B cell (primary cell): Measurements from ENCODE around the gene PLEKHA8. TPM values are rescaled to one million over a fixed set of nuclear protein-coding genes. Genes with fewer than 3 reads are reported as not detected.

Experiments used
- ATAC-seq: fragments of 200-7000 bp; cut with Tn5 transposase; one replicate; pipeline ENCODE4 v1.10.0; 2021; ENCODE audit warnings: low read depth, mild to moderate bottlenecking, moderate number of reproducible peaks, moderate library complexity
- CTCF ChIA-PET: fragments of 350-600 bp; sonication (Branson Sonifier 250); formaldehyde crosslinking; loops from one replicate; lab custom pipeline; 2021; ENCODE audit warnings: antibody characterized with exemption, inconsistent platforms; lab: Charles Lee
- POLR2A ChIA-PET: fragments of 350-600 bp; sonication (Branson Sonifier 250); formaldehyde crosslinking; loops from one replicate; lab custom pipeline; 2021; ENCODE audit warnings: antibody characterized with exemption; lab: Charles Lee
- DNase-seq: peaks from one replicate; pipeline ENCODE4 v3.0.0; 2013
- H2AFZ ChIP-seq: 2 replicates; pipeline ENCODE4 v1.6.1; 2012; ENCODE audit warnings: mild to moderate bottlenecking, low read depth, low read length; ENCODE audit not compliant: insufficient read depth, poor library complexity, severe bottlenecking
- H3K27ac ChIP-seq, 2 donors: 1 replicate in 1 of 2; 2 replicates in 1 of 2; pipeline ENCODE4 v1.5.1; 2012 to 2013; ENCODE audit warnings: low read length in 2 of 2, mild to moderate bottlenecking in 2 of 2, moderate library complexity in 1 of 2
- H3K27me3 ChIP-seq, 4 experiments: fragments of 200-600 bp in 1 of 4; sonication (generic) in 1 of 4; replicated peaks in 1 of 4; 1 replicate in 2 of 4; 2 replicates in 2 of 4; pipeline versions ENCODE4 v1.6.1 to v1.7.0; 2013 to 2016; ENCODE audit warnings: low read length in 3 of 4, mild to moderate bottlenecking in 2 of 4, mixed read lengths in 1 of 4, moderate library complexity in 1 of 4; ENCODE audit not compliant: insufficient read depth in 4 of 4, control insufficient read depth in 3 of 4; ENCODE audit errors: control extremely low read depth in 1 of 4
- H3K36me3 ChIP-seq, 2 experiments: replicated peaks in 1 of 2; 1 replicate in 1 of 2; 2 replicates in 1 of 2; pipeline versions ENCODE4 v1.6.1 to v1.7.1; 2013; ENCODE audit warnings: low read length in 1 of 2; ENCODE audit not compliant: insufficient read depth in 2 of 2, control insufficient read depth in 1 of 2; ENCODE audit errors: control extremely low read depth in 1 of 2, extremely low read depth in 1 of 2
- H3K4me1 ChIP-seq, 2 donors: fragments of 200-600 bp in 1 of 2; sonication (generic) in 1 of 2; 1 replicate in 1 of 2; 2 replicates in 1 of 2; pipeline versions ENCODE4 v1.5.1 to v1.6.1; 2013 to 2017; ENCODE audit warnings: low read length in 2 of 2; ENCODE audit not compliant: control insufficient read depth in 2 of 2, insufficient read depth in 2 of 2
- H3K4me2 ChIP-seq: replicated peaks from 2 replicates; pipeline ENCODE3; 2012; ENCODE audit warnings: mild to moderate bottlenecking, low read depth, low read length; ENCODE audit not compliant: poor library complexity, severe bottlenecking
- H3K4me3 ChIP-seq, 5 experiments: fragments of 200-600 bp in 1 of 5; sonication (generic) in 1 of 5; 1 replicate in 3 of 5; 2 replicates in 2 of 5; pipeline versions ENCODE4 v1.5.1 to v1.7.0; 2011 to 2016; ENCODE audit warnings: low read length in 4 of 5, mild to moderate bottlenecking in 4 of 5, low read depth in 2 of 5, control low read depth in 1 of 5, moderate library complexity in 1 of 5; ENCODE audit not compliant: insufficient read depth in 1 of 5; ENCODE audit errors: control extremely low read depth in 1 of 5, extremely low read depth in 1 of 5
- H3K79me2 ChIP-seq: fragments of 200-600 bp; sonication (generic); one replicate; pipeline ENCODE4 v1.6.0; 2016; ENCODE audit warnings: low read length; ENCODE audit not compliant: control insufficient read depth, insufficient read depth
- H3K9ac ChIP-seq: fragments of 200-600 bp; sonication (generic); 2 replicates; pipeline ENCODE4 v1.6.1; 2017; ENCODE audit warnings: mild to moderate bottlenecking, low read length, moderate library complexity
- H3K9me3 ChIP-seq, 3 donors: one replicate each; pipeline versions ENCODE4 v1.6.1 to v1.7.1; 2013; ENCODE audit warnings: low read length in 2 of 3; ENCODE audit not compliant: control insufficient read depth in 2 of 3, insufficient read depth in 1 of 3; ENCODE audit errors: control extremely low read depth in 1 of 3
- H4K20me1 ChIP-seq: 2 replicates; pipeline ENCODE4 v1.6.0; 2012; ENCODE audit warnings: mild to moderate bottlenecking, low read length; ENCODE audit not compliant: insufficient read depth, control insufficient read depth, poor library complexity, severe bottlenecking
- H3K27ac Mint-ChIP-seq: one replicate; pipeline ENCODE4 v1.8.0; 2021; ENCODE audit warnings: mixed read lengths
- H3K27me3 Mint-ChIP-seq: one replicate; pipeline ENCODE4 v1.8.0; 2021; ENCODE audit warnings: mixed read lengths
- H3K4me1 Mint-ChIP-seq: one replicate; pipeline ENCODE4 v1.8.0; 2021; ENCODE audit warnings: mixed read lengths
- H3K4me3 Mint-ChIP-seq: one replicate; pipeline ENCODE4 v1.8.0; 2021; ENCODE audit warnings: mixed read lengths
- H3K9me3 Mint-ChIP-seq: one replicate; pipeline ENCODE4 v1.8.0; 2022; ENCODE audit warnings: mixed read lengths; ENCODE audit not compliant: insufficient read depth
- EZH2 ChIP-seq: IDR thresholded peaks from 2 replicates; pipeline ENCODE4 v1.6.1; 2012; ENCODE audit warnings: borderline replicate concordance, low read depth, mild to moderate bottlenecking, moderate library complexity, low read length; ENCODE audit not compliant: insufficient read depth, poor library complexity, severe bottlenecking
- WGBS: methylation state at CpG from one replicate; pipeline ENCODE4 v1.1.5; 2013; ENCODE audit warnings: missing lambda C conversion rate; ENCODE audit not compliant: insufficient coverage; 5-methylcytosine and 5-hydroxymethylcytosine counted together
- intact Hi-C: fragments of 100-400 bp; cut with micrococcal nuclease; formaldehyde crosslinking; loops from one replicate; pipeline ENCODE4 v1.10.0; 2022
- polyA plus RNA-seq: library from polyadenylated mRNA; depleted of rRNA; stranded (reverse); fragments of >200 nt; gene quantifications from 2 replicates; pipeline ENCODE4 v1.2.3, GENCODE V29; 2012
- total RNA-seq, 2 donors: library from RNA; stranded (reverse); fragments of 120-200 nt in 1 of 2; gene quantifications; 1 replicate in 1 of 2; 2 replicates in 1 of 2; pipeline versions ENCODE4 v1.2.3 to v1.2.4, GENCODE V29; 2013 to 2022
- TF ChIP-seq, protein P1 (sequence below): fragments of 200-600 bp; IDR thresholded peaks from one replicate; pipeline ENCODE4 v1.8.0; 2022; ENCODE audit warnings: antibody characterized with exemption, mild to moderate bottlenecking

Gene PLEKHA8
- total and polyA plus RNA-seq, 2 donors (not counting 1 experiment from before 2014, with no cell fraction given) = 1.7 to 10.5 TPM

DNA sequence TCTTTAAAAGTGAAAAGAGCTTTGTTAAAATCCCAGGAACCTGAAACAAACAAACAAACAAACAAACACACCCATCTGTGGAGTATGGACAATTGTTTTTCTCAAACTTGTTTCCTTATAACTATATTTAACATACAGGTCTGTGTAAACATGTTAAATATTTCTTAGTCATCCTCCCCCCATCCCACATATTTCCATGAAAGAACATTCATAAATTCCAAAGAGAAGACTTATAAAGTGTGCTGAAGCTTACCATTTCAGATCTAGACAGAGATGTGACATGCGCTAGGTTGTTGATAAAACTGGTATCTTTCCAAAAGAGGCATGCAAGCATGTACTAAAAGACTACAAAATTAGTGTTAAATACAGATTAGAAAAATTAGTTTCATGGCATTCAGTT lies 8.3 kb upstream of the PLEKHA8 start:
- Histone ChIP-seq H3K4me3 (no peak overlapping the region), H4K20me1 (no peaks in the 10 kb centered on the region), H2AFZ (no peak overlapping the region), H3K79me2 (no peaks in the 10 kb centered on the region), H3K36me3 (peaks cover 0 to 5% of the 10 kb centered on the region in 2 experiments), H3K9me3 (no peaks in the 10 kb centered on the region), H3K27me3 (no peaks in the 10 kb centered on the region), H3K27ac (no peak overlapping the region), H3K9ac (no peak overlapping the region), H3K4me2 (no peak overlapping the region), H3K4me1 (peaks cover under 1 to 5% of the 10 kb centered on the region in 2 donors)
- H3K4me3 Mint-ChIP-seq = no peak overlapping the region
- H3K4me1 Mint-ChIP-seq = peaks cover 19% of the 10 kb centered on the region
- H3K27ac Mint-ChIP-seq = no peak overlapping the region
- H3K9me3 Mint-ChIP-seq = no peaks in the 10 kb centered on the region
- intact Hi-C loops = loop anchor here (10.0 kb wide), 1 partner anchor 455 kb away; the partner anchor contains the start of gene NOD1
- no peaks in the 10 kb centered on the region for H3K27me3 Mint-ChIP-seq
- DNase-seq (no peak), ATAC-seq (no peak)
- ChIA-PET POLR2A (no interaction called here), CTCF (interaction anchor here (1.1 to 1.2 kb wide), 2 partner anchors 42 to 55 kb away, joined by 3 to 5 read pairs; no protein-coding TSS in a partner anchor)
- WGBS = no CpG with 5 or more reads among the region's 1 CpG
- TF ChIP-seq EZH2 = no peak
- TF ChIP-seq, protein P1, sequence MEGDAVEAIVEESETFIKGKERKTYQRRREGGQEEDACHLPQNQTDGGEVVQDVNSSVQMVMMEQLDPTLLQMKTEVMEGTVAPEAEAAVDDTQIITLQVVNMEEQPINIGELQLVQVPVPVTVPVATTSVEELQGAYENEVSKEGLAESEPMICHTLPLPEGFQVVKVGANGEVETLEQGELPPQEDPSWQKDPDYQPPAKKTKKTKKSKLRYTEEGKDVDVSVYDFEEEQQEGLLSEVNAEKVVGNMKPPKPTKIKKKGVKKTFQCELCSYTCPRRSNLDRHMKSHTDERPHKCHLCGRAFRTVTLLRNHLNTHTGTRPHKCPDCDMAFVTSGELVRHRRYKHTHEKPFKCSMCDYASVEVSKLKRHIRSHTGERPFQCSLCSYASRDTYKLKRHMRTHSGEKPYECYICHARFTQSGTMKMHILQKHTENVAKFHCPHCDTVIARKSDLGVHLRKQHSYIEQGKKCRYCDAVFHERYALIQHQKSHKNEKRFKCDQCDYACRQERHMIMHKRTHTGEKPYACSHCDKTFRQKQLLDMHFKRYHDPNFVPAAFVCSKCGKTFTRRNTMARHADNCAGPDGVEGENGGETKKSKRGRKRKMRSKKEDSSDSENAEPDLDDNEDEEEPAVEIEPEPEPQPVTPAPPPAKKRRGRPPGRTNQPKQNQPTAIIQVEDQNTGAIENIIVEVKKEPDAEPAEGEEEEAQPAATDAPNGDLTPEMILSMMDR = no peak

DNA sequence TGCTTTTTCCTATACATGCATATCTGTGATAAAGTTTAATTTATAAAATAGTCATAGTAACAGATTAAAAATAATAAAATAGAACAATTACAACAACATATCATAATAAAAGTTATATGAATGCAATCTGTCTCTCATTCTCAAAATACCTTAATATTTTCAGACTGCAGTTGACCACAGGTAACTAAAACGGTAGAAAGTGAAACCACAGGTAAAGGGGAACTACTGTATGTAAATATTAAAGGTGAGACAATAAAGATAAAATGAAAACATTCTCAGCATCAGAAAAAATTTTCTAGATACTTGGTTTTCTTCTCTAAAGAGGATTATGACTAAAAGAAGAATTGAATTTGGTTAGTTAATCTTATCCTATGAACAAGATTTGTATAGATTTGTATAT lies 7.7 kb upstream of the PLEKHA8 start:
- Histone ChIP-seq H3K79me2 (no peaks in the 10 kb centered on the region), H3K27ac (peak overlapping the region in 1 of 2 donors; percentile 13), H3K36me3 (peaks cover 0 to 5% of the 10 kb centered on the region in 2 experiments), H3K9ac (no peak overlapping the region), H2AFZ (no peak overlapping the region), H3K4me1 (peaks cover 6 to 11% of the 10 kb centered on the region in 2 donors), H3K9me3 (no peaks in the 10 kb centered on the region), H3K4me2 (no peak overlapping the region), H4K20me1 (no peaks in the 10 kb centered on the region), H3K27me3 (no peaks in the 10 kb centered on the region), H3K4me3 (no peak overlapping the region)
- ChIA-PET CTCF (no interaction called here), POLR2A (no interaction called here)
- H3K27me3 Mint-ChIP-seq = no peaks in the 10 kb centered on the region
- peaks cover 25% of the 10 kb centered on the region for H3K4me1 Mint-ChIP-seq
- no peak for ATAC-seq
- no CpG with 5 or more reads among the region's 1 CpG for WGBS
- peak; percentile 12 for DNase-seq
- no peak overlapping the region for H3K4me3 Mint-ChIP-seq
- no peak overlapping the region for H3K27ac Mint-ChIP-seq
- intact Hi-C loops = loop anchor here (10.0 kb wide), 1 partner anchor 454 kb away; the partner anchor contains the start of gene NOD1
- no peaks in the 10 kb centered on the region for H3K9me3 Mint-ChIP-seq
- TF ChIP-seq, protein P1 = no peak
- TF ChIP-seq EZH2 = no peak
